ENCODE measurements around the gene SVEP1. TPM values are rescaled to one million over a fixed set of nuclear protein-coding genes. Genes with fewer than 3 reads are reported as not detected.
A peak's percentile ranks its signal among the peaks of the same experiment; 100 is the strongest.

The SVEP1 gene
- 8.8 TPM for total RNA-seq
- long read RNA-seq, partial matches to known transcripts: 1 of 1 reads
- long read RNA-seq, other reads (novel, unspliced or antisense): 0 of 1 reads

GRCh38 chr9:110579034-110579861 is at the start of gene SVEP1:
SVEP1 (minus strand) TSS chr9:110579741; CDS start chr9:110579543, 198 bp downstream.
- no peak for TF ChIP-seq CTCF (IDR thresholded peaks at IDR 0.05; ENCODE audit: borderline replicate concordance)
- peaks cover 19% of the 10 kb centered on the region for H3K4me1 ChIP-seq
- intact Hi-C loops (cut with micrococcal nuclease): no loop called here
- peaks cover 10% of the 10 kb centered on the region for H3K9me3 ChIP-seq (replicated peaks)
- H3K27me3 ChIP-seq (ENCODE audit: low read depth): peaks cover 79% of the 10 kb centered on the region
- peak; percentile 44 for DNase-seq
- peak within 1 kb of the TSS; percentile 69 for H3K4me3 ChIP-seq
- H3K36me3 ChIP-seq: no peaks in the 10 kb centered on the region
- H3K27ac ChIP-seq (replicated peaks): peak within 1 kb of the TSS; percentile 80

DNA sequence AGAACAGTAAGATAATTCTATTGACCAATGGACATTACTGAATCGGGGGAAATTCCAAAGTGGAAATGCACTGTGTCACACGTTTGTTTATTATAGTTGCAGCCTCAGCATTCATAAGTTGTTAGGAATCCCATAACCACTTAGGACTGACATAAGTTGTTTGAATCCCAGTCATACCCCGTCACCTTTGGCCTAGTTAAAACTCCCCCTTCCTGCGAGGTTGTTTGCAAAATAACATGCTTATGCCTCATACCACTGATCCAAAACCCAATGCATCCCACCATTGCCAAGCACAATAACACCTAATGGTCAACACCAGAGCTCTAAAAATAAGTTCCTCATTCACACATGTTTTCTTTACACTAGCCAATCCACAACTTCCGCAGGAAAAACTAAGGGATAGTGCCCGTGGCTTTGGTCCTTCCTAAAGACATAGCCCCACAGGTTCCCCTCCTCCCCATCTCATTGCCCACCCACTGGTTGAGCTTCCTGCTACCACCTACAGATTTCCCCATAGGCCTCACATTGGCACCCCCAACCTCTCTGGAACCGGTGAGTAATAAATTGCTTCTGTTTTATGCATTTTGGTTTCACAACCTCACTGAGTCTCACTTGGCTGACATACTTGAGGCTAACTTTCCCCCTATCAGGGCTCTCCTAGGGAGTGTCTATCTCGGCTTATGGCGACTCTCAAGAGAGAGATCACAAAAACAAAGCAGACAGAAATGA is 46.7 kb upstream of the SVEP1 start:
- Histone ChIP-seq H3K4me1 (no peaks in the 10 kb centered on the region), H3K27me3 (ENCODE audit: low read depth) (no peaks in the 10 kb centered on the region), H3K36me3 (no peaks in the 10 kb centered on the region), H3K4me3 (no peak overlapping the region), H3K27ac (replicated peaks) (no peak overlapping the region), H3K9me3 (replicated peaks) (peaks cover 10% of the 10 kb centered on the region)
- intact Hi-C loops (cut with micrococcal nuclease): loop anchor here (10.0 kb wide), 1 partner anchor 171 kb away; no protein-coding TSS in a partner anchor
- no peak for TF ChIP-seq CTCF (IDR thresholded peaks at IDR 0.05; ENCODE audit: borderline replicate concordance)
- no peak for DNase-seq

DNA sequence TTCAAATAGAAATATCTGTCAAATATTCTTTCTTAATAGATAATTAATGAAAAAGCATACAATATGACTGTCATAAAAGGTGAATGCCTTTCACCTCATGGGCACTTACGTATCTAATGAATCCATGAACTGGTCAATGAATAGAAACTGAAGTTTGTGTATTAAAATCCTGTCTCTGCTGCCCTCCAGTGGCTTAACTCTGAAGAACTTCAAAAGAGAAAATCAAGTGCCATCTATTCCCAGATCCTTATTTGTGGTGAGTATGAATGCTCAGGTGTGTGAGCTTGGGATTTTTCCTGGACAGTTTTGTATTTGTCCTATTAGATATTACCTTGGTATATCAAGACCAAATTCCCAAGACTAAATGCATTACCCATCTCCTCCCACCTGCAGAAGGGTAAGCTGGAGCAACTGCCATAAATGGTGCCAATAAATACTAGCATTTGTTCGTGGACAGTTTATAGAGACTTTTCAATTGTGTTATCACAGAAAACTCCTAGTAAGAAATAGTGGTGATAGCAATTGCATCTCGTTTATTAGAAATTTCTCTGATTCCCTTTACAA is 44.0 kb upstream of the SVEP1 start:
- Histone ChIP-seq H3K27ac (replicated peaks) (no peak overlapping the region), H3K27me3 (ENCODE audit: low read depth) (no peaks in the 10 kb centered on the region), H3K36me3 (no peaks in the 10 kb centered on the region), H3K4me1 (no peaks in the 10 kb centered on the region), H3K4me3 (no peak overlapping the region), H3K9me3 (replicated peaks) (no peaks in the 10 kb centered on the region)
- TF ChIP-seq CTCF (IDR thresholded peaks at IDR 0.05; ENCODE audit: borderline replicate concordance): peak; percentile 76
- intact Hi-C loops (cut with micrococcal nuclease): loop anchor here (10.0 kb wide), 1 partner anchor 169 kb away; no protein-coding TSS in a partner anchor
- no peak for DNase-seq

GRCh38 chr9:110622368-110622767 is 42.8 kb upstream of the SVEP1 start:
- Histone ChIP-seq H3K36me3 (no peaks in the 10 kb centered on the region), H3K4me1 (no peaks in the 10 kb centered on the region), H3K4me3 (no peak overlapping the region), H3K27me3 (ENCODE audit: low read depth) (no peaks in the 10 kb centered on the region), H3K27ac (replicated peaks) (no peak overlapping the region), H3K9me3 (replicated peaks) (no peaks in the 10 kb centered on the region)
- no peak for TF ChIP-seq CTCF (IDR thresholded peaks at IDR 0.05; ENCODE audit: borderline replicate concordance)
- DNase-seq: no peak
- intact Hi-C loops (cut with micrococcal nuclease): loop anchor here (10.0 kb wide), 1 partner anchor 168 kb away; no protein-coding TSS in a partner anchor

DNA sequence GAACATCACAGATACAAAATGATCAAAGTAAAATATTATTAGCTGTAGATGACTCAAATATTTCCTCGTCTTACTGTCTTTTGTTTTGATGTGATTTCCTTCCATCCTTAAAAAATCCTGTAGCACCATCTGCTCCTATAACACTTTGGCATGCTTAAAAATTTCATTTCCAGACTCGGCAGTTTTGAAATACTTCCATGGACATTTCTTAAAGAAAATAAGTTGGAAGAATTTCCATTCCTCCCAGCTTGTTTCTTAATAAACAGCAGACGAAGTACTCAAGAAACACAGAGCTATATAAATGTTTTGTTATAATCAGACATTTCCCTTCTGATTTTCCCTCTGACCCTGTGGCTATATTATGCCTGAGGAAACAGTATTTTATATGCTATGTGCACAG is 41.2 kb upstream of the SVEP1 start:
- Histone ChIP-seq H3K36me3 (no peaks in the 10 kb centered on the region), H3K27ac (replicated peaks) (no peak overlapping the region), H3K4me3 (no peak overlapping the region), H3K4me1 (no peaks in the 10 kb centered on the region), H3K9me3 (replicated peaks) (no peaks in the 10 kb centered on the region), H3K27me3 (ENCODE audit: low read depth) (no peaks in the 10 kb centered on the region)
- intact Hi-C loops (cut with micrococcal nuclease): loop anchor here (10.0 kb wide), 1 partner anchor 166 kb away; no protein-coding TSS in a partner anchor
- TF ChIP-seq CTCF (IDR thresholded peaks at IDR 0.05; ENCODE audit: borderline replicate concordance): no peak
- no peak for DNase-seq

Measured in left ventricle myocardium inferior (tissue), 1 donor.